Omental fat pad (tissue), 4 donors: ENCODE results near the gene SH3RF1. TPM values are rescaled to one million over a fixed set of nuclear protein-coding genes. Genes with fewer than 3 reads are reported as not detected.
A peak's percentile ranks its signal among the peaks of the same experiment; 100 is the strongest.
"Not testable (repeated sequence)": the region's sequence is repeated elsewhere in the genome, so short reads cannot be mapped to it uniquely, and the experiment has no call there.

Source experiments
- ATAC-seq: fragments of 150-250 bp; one replicate; pipeline ENCODE4 v1.9.1; 2016; ENCODE audit warnings: mild to moderate bottlenecking, moderate library complexity; ENCODE audit not compliant: low FRiP score
- DNase-seq: peaks from one replicate; pipeline ENCODE4 v3.0.0-alpha.2; 2019; ENCODE audit warnings: low spot score
- CTCF ChIP-seq, 3 donors: fragments of 450-650 bp; IDR thresholded peaks; one replicate each; pipeline ENCODE4 v1.5.1; 2016 to 2017; ENCODE audit warnings: antibody characterized with exemption in 3 of 3, mild to moderate bottlenecking in 3 of 3, moderate library complexity in 2 of 3
- total RNA-seq, 4 donors: library from RNA; depleted of rRNA; stranded (reverse); fragments of >200 nt; gene quantifications; one replicate each; pipeline ENCODE4 v1.1.0, GENCODE V29; 2016

Gene SH3RF1
- total RNA-seq, 4 donors from 2014 or later: 15.9 to 28.5 (median 23.5) TPM

GRCh38 chr4:169286562-169287301 lies 16.0 kb upstream of the SH3RF1 start:
- no peak for DNase-seq
- no peak for TF ChIP-seq CTCF (IDR thresholded peaks at IDR 0.05)
- ATAC-seq: no peak

GRCh38 chr4:169283114-169283509 lies 12.4 kb upstream of the SH3RF1 start:
- TF ChIP-seq CTCF (IDR thresholded peaks at IDR 0.05): no peak
- ATAC-seq (peak; percentile 91), DNase-seq (no peak)

GRCh38 chr4:169282429-169283113 lies 11.8 kb upstream of the SH3RF1 start:
- ATAC-seq (peak; percentile 66), DNase-seq (no peak)
- TF ChIP-seq CTCF (IDR thresholded peaks at IDR 0.05): no peak

GRCh38 chr4:169279108-169279507 lies 8.4 kb upstream of the SH3RF1 start:
- TF ChIP-seq CTCF (IDR thresholded peaks at IDR 0.05): no peak
- ATAC-seq: no peak
- DNase-seq: no peak

GRCh38 chr4:169278624-169279023 lies 7.9 kb upstream of the SH3RF1 start:
- no peak for ATAC-seq
- no peak for TF ChIP-seq CTCF (IDR thresholded peaks at IDR 0.05)
- no peak for DNase-seq

- ATAC-seq, DNase-seq: not testable (repeated sequence)
These were observed 7.1 kb upstream of the SH3RF1 start for GRCh38 chr4:169277838-169278237.

- ATAC-seq (no peak), DNase-seq (no peak)
- TF ChIP-seq CTCF (IDR thresholded peaks at IDR 0.05): no peak
These were observed 4.4 kb upstream of the SH3RF1 start for GRCh38 chr4:169275180-169275579.
